Measurements from ENCODE around the gene NAPG. TPM values are rescaled to one million over a fixed set of nuclear protein-coding genes. Genes with fewer than 3 reads are reported as not detected.
"Not testable (repeated sequence)": the region's sequence is repeated elsewhere in the genome, so short reads cannot be mapped to it uniquely, and the experiment has no call there.

NAPG gene
- total RNA-seq, 1 donor from 2014 or later = 29.1 TPM

DNA sequence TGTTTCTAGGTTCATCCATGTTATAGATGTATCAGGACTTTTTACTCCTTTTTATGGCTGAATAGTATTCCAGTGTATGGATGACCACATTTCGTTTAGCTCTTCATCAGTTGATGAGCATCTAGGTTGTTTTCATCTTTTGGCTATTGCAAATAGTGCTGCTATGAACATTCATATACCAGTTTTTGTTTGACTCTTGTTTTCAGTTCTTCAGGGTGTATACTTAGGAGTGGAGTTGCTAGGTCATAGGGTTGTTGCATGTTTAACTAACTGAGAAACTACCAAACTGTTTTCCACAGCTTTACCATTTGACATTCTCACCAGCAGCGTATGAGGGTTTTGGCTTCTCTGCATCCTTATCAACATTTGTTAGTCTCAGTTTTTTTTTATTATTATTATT, 25.8 kb upstream of the NAPG start:
- H3K4me1 ChIP-seq = no peaks in the 10 kb centered on the region
- no peak overlapping the region for H3K27ac ChIP-seq
- H3K4me3 ChIP-seq = no peak overlapping the region
- no peaks in the 10 kb centered on the region for H3K27me3 ChIP-seq
- TF ChIP-seq, protein P1, sequence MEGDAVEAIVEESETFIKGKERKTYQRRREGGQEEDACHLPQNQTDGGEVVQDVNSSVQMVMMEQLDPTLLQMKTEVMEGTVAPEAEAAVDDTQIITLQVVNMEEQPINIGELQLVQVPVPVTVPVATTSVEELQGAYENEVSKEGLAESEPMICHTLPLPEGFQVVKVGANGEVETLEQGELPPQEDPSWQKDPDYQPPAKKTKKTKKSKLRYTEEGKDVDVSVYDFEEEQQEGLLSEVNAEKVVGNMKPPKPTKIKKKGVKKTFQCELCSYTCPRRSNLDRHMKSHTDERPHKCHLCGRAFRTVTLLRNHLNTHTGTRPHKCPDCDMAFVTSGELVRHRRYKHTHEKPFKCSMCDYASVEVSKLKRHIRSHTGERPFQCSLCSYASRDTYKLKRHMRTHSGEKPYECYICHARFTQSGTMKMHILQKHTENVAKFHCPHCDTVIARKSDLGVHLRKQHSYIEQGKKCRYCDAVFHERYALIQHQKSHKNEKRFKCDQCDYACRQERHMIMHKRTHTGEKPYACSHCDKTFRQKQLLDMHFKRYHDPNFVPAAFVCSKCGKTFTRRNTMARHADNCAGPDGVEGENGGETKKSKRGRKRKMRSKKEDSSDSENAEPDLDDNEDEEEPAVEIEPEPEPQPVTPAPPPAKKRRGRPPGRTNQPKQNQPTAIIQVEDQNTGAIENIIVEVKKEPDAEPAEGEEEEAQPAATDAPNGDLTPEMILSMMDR (IDR thresholded peaks at IDR 0.05) = no peak
- no peaks in the 10 kb centered on the region for H3K9me3 ChIP-seq
- ATAC-seq (no peak), DNase-seq (no peak)
- H3K36me3 ChIP-seq = no peaks in the 10 kb centered on the region
- intact Hi-C loops (cut with DNase I) = no loop called here

DNA sequence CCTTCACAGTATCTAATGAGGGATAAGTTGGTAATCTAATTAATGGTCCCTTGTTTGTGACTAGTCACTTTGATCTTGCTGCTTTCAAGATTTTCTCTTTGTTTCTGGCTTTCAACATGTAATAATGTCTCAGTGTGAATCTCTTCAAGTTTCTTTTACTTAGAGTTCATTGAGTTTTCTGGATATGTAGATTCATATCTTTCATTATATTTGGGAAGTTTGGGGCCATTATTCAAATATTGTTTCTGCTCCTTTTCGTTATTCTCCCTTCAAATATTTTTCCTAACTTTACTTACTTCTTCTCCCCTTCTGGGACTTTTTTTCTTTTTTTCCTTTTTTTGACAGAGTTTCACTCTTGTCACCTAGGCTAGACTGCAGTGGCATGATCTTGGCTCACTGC, 21.1 kb upstream of the NAPG start:
- Histone ChIP-seq H3K4me1 (no peaks in the 10 kb centered on the region), H3K27ac (no peak overlapping the region), H3K36me3 (no peaks in the 10 kb centered on the region), H3K27me3 (no peaks in the 10 kb centered on the region), H3K4me3 (no peak overlapping the region), H3K9me3 (peaks cover 7% of the 10 kb centered on the region)
- intact Hi-C loops (cut with DNase I) = no loop called here
- TF ChIP-seq, protein P1 (IDR thresholded peaks at IDR 0.05) = no peak
- ATAC-seq = no peak
- DNase-seq = no peak

GRCh38 chr18:10505892-10506291, 19.9 kb upstream of the NAPG start:
- H3K27ac ChIP-seq; ATAC-seq; intact Hi-C loops (cut with DNase I); DNase-seq; H3K4me1 ChIP-seq; H3K4me3 ChIP-seq; H3K36me3 ChIP-seq; H3K27me3 ChIP-seq; H3K9me3 ChIP-seq: not testable (repeated sequence)

DNA sequence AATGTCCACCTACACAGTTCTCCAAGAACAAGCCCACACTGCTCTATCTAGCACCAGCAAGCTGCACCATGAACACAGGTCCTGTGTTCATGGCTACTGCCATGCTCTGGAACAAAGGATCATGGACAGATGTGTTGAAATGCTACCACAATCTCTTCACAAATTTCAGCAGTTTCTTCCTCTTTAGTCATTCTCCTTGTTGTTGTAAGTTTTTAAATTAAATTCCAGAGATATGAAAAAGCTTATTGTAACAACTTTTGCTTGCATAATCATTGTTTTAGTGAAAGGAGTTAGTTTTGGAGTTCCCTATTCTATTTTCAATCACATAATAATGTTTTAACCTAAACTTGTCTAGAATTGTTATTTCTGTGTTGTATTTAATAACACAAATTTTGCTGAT, 17.2 kb upstream of the NAPG start:
- Histone ChIP-seq H3K36me3 (no peaks in the 10 kb centered on the region), H3K9me3 (peaks cover 7% of the 10 kb centered on the region), H3K27ac (no peak overlapping the region), H3K4me1 (no peaks in the 10 kb centered on the region), H3K27me3 (no peaks in the 10 kb centered on the region), H3K4me3 (no peak overlapping the region)
- DNase-seq (no peak), ATAC-seq (peak; percentile 45)
- TF ChIP-seq, protein P1 (IDR thresholded peaks at IDR 0.05) = no peak
- intact Hi-C loops (cut with DNase I) = no loop called here

DNA sequence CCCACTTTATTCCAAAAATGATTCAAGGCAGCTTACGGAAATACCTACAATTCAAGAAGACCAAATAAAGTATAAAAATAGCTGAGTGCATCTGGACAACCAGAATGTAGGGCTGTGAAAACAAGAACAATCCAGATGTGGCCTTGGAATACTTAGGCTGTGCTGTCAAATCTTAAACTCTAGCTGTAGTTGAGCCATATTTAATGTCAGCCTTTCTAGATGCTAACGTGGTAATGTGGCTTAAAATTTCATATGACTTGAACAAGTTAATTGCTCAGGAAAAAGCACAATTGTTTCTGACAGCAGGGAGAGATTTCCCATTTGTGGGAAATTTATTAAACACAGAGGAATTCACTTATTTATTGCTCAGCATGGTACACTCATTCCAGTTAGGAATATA, 14.6 kb upstream of the NAPG start:
- Histone ChIP-seq H3K27ac (no peak overlapping the region), H3K9me3 (peaks cover 7% of the 10 kb centered on the region), H3K36me3 (no peaks in the 10 kb centered on the region), H3K4me3 (no peak overlapping the region), H3K4me1 (no peaks in the 10 kb centered on the region), H3K27me3 (no peaks in the 10 kb centered on the region)
- no peak for ATAC-seq
- no peak for DNase-seq
- intact Hi-C loops (cut with DNase I) = no loop called here
- TF ChIP-seq, protein P1 (IDR thresholded peaks at IDR 0.05) = no peak

DNA sequence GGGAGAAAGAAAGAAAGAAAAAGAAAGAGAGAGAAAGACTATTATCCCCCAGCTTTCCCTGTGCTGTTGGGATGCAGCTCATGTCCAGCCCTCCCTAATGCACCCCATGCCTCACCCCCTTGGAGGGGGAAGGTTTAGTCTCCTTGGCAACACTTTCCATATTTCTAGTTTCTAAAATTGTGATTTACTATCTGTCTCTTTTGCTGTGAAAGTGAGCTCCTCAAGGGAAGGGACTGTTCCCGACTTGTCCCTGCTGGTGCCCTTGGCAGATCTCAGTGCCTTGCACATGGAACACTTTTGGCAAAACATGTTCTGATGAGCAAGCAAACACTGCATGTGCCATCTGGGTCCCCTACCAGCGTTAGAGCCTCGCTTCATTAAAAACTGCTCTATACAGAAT, 11.7 kb upstream of the NAPG start:
- intact Hi-C loops (cut with DNase I) = no loop called here
- TF ChIP-seq, protein P1 (IDR thresholded peaks at IDR 0.05) = no peak
- H3K4me3 ChIP-seq = no peak overlapping the region
- no peaks in the 10 kb centered on the region for H3K9me3 ChIP-seq
- peaks cover 7% of the 10 kb centered on the region for H3K4me1 ChIP-seq
- peak overlapping the region; percentile 42 for H3K27ac ChIP-seq
- no peaks in the 10 kb centered on the region for H3K36me3 ChIP-seq
- DNase-seq (no peak), ATAC-seq (no peak)
- no peaks in the 10 kb centered on the region for H3K27me3 ChIP-seq

Data from upper lobe of right lung (tissue), 1 donor.